ENCODE results near the gene NPAS3.
A peak's percentile ranks its signal among the peaks of the same experiment; 100 is the strongest.

NPAS3 gene

GRCh38 chr14:33381717-33382116, 443.0 kb downstream of the NPAS3 start:
- DNase-seq (ENCODE audit: low spot score): no peak

- DNase-seq (ENCODE audit: low spot score): no peak
These were observed 447.5 kb downstream of the NPAS3 start for GRCh38 chr14:33386140-33386539.

- no peak for DNase-seq (ENCODE audit: low spot score)
These were observed 448.1 kb downstream of the NPAS3 start for GRCh38 chr14:33386781-33387180.

GRCh38 chr14:33390335-33390734, 451.7 kb downstream of the NPAS3 start:
- DNase-seq (ENCODE audit: low spot score): no peak

- no peak for DNase-seq (ENCODE audit: low spot score)
These were observed 454.7 kb downstream of the NPAS3 start for GRCh38 chr14:33393231-33393894.

- no peak for DNase-seq (ENCODE audit: low spot score)
These were observed 455.3 kb downstream of the NPAS3 start for GRCh38 chr14:33393895-33394368.

- DNase-seq (ENCODE audit: low spot score): no peak
These were observed 462.6 kb downstream of the NPAS3 start for GRCh38 chr14:33401311-33401710.

GRCh38 chr14:33402604-33403003, 463.9 kb downstream of the NPAS3 start:
- DNase-seq (ENCODE audit: low spot score): no peak

GRCh38 chr14:33404054-33404453, 465.4 kb downstream of the NPAS3 start:
- DNase-seq (ENCODE audit: low spot score): no peak

GRCh38 chr14:33404964-33405574, 466.4 kb downstream of the NPAS3 start:
- no peak for DNase-seq (ENCODE audit: low spot score)

- no peak for DNase-seq (ENCODE audit: low spot score)
These were observed 468.1 kb downstream of the NPAS3 start for GRCh38 chr14:33406766-33407165.

- DNase-seq (ENCODE audit: low spot score): no peak
These were observed 469.6 kb downstream of the NPAS3 start for GRCh38 chr14:33408291-33408690.

- no peak for DNase-seq (ENCODE audit: low spot score)
These were observed 473.8 kb downstream of the NPAS3 start for GRCh38 chr14:33412450-33412849.

GRCh38 chr14:33413381-33413780, 474.7 kb downstream of the NPAS3 start:
- DNase-seq (ENCODE audit: low spot score): no peak

GRCh38 chr14:33414041-33414440, 475.4 kb downstream of the NPAS3 start:
- DNase-seq (ENCODE audit: low spot score): no peak

- no peak for DNase-seq (ENCODE audit: low spot score)
These were observed 481.5 kb downstream of the NPAS3 start for GRCh38 chr14:33420051-33420627.

GRCh38 chr14:33430414-33431035, 491.8 kb downstream of the NPAS3 start:
- no peak for DNase-seq (ENCODE audit: low spot score)

GRCh38 chr14:33432407-33433023, 493.8 kb downstream of the NPAS3 start:
- peak; percentile 7 for DNase-seq (ENCODE audit: low spot score)

GRCh38 chr14:33433396-33433795, 494.7 kb downstream of the NPAS3 start:
- DNase-seq (ENCODE audit: low spot score): no peak

- DNase-seq (ENCODE audit: low spot score): no peak
These were observed 497.4 kb downstream of the NPAS3 start for GRCh38 chr14:33435911-33436689.

- DNase-seq (ENCODE audit: low spot score): no peak
These were observed 503.0 kb downstream of the NPAS3 start for GRCh38 chr14:33441633-33442032.

- no peak for DNase-seq (ENCODE audit: low spot score)
These were observed 505.5 kb downstream of the NPAS3 start for GRCh38 chr14:33444136-33444535.
